ENCODE data around the gene THEM5.

Gene THEM5

GRCh38 chr1:151839457-151840403 is 13.8 kb downstream of the THEM5 start, which contains the start of gene C2CD4D:
TSS of gene C2CD4D (minus strand) at chr1:151839820. CDS start at chr1:151838989, 831 bp downstream.
- DNase-seq (ENCODE audit: low read depth in 2 of 2): peak; percentile 58 to 63

GRCh38 chr1:151839082-151839412 is 14.5 kb downstream of the THEM5 start:
- no peak for DNase-seq (ENCODE audit: low read depth in 2 of 2)

- DNase-seq (ENCODE audit: low read depth in 2 of 2): no peak
Observed at GRCh38 chr1:151838222-151839081, 15.1 kb downstream of the THEM5 start.

- no peak for DNase-seq (ENCODE audit: low read depth in 2 of 2)
Observed at GRCh38 chr1:151837884-151838221, 15.7 kb downstream of the THEM5 start.

GRCh38 chr1:151837197-151837596 is 16.3 kb downstream of the THEM5 start:
- DNase-seq (ENCODE audit: low read depth in 2 of 2): no peak

GRCh38 chr1:151835596-151835995 is 17.9 kb downstream of the THEM5 start:
- no peak for DNase-seq (ENCODE audit: low read depth in 2 of 2)

- no peak for DNase-seq (ENCODE audit: low read depth in 2 of 2)
Observed at GRCh38 chr1:151834239-151834638, 19.3 kb downstream of the THEM5 start.

GRCh38 chr1:151833172-151833900 is 20.2 kb downstream of the THEM5 start:
- no peak for DNase-seq (ENCODE audit: low read depth in 2 of 2)

- no peak for DNase-seq (ENCODE audit: low read depth in 2 of 2)
Observed at GRCh38 chr1:151832318-151832980, 21.1 kb downstream of the THEM5 start.

GRCh38 chr1:151831605-151832004 is 21.9 kb downstream of the THEM5 start, which contains the start of gene RORC:
TSS of gene RORC (minus strand) at chr1:151831802. CDS start at chr1:151831764, 38 bp downstream.
- DNase-seq (ENCODE audit: low read depth in 2 of 2): no peak

GRCh38 chr1:151831256-151831591 is 22.3 kb downstream of the THEM5 start:
- DNase-seq (ENCODE audit: low read depth in 2 of 2): no peak

GRCh38 chr1:151830055-151830454 is 23.5 kb downstream of the THEM5 start:
- no peak for DNase-seq (ENCODE audit: low read depth in 2 of 2)

GRCh38 chr1:151829352-151830046 is 24.0 kb downstream of the THEM5 start:
- DNase-seq (ENCODE audit: low read depth in 2 of 2): no peak

GRCh38 chr1:151828921-151829320 is 24.6 kb downstream of the THEM5 start:
- no peak for DNase-seq (ENCODE audit: low read depth in 2 of 2)

GRCh38 chr1:151827853-151828252 is 25.7 kb downstream of the THEM5 start:
- DNase-seq (ENCODE audit: low read depth in 2 of 2): no peak

GRCh38 chr1:151825751-151826660 is 27.5 kb downstream of the THEM5 start:
- DNase-seq (ENCODE audit: low read depth in 2 of 2): no peak

- no peak for DNase-seq (ENCODE audit: low read depth in 2 of 2)
Observed at GRCh38 chr1:151825204-151825603, 28.3 kb downstream of the THEM5 start.

- no peak for DNase-seq (ENCODE audit: low read depth in 2 of 2)
Observed at GRCh38 chr1:151823175-151823574, 30.3 kb downstream of the THEM5 start.

- DNase-seq (ENCODE audit: low read depth in 2 of 2): peak in 1 of 2 donors; percentile 61
Observed at GRCh38 chr1:151822404-151822803, 31.1 kb downstream of the THEM5 start.

GRCh38 chr1:151820940-151821339 is 32.6 kb downstream of the THEM5 start:
- DNase-seq (ENCODE audit: low read depth in 2 of 2): no peak

Measured in stimulated activated CD8-positive, alpha-beta memory T cell treated with anti-CD3 and anti-CD28 coated beads, Interleukin-2, amount 100 ng/mL, for 48 hours (primary cell).